Neural crest cell (in vitro differentiated cells): ENCODE data around the gene CCKAR. TPM values are rescaled to one million over a fixed set of nuclear protein-coding genes. Genes with fewer than 3 reads are reported as not detected.

Experiments used
- DNase-seq: peaks from one replicate; pipeline ENCODE4 v3.0.0; 2021; ENCODE audit warnings: low read depth, mixed read lengths, low spot score
- H3K27ac Mint-ChIP-seq: one replicate; pipeline ENCODE4 v1.8.0; 2021; ENCODE audit warnings: mild to moderate bottlenecking, mixed read lengths; ENCODE audit not compliant: unreplicated experiment
- H3K27me3 Mint-ChIP-seq: 2 replicates; pipeline ENCODE4 v1.8.0; 2021; ENCODE audit warnings: low read depth, mild to moderate bottlenecking, mixed read lengths
- H3K36me3 Mint-ChIP-seq: 2 replicates; pipeline ENCODE4 v1.8.0; 2021; ENCODE audit warnings: low read depth, mild to moderate bottlenecking, mixed read lengths
- H3K4me1 Mint-ChIP-seq: 2 replicates; pipeline ENCODE4 v1.8.0; 2021; ENCODE audit warnings: mixed read lengths
- H3K4me3 Mint-ChIP-seq: one replicate; pipeline ENCODE4 v1.8.0; 2021; ENCODE audit warnings: mild to moderate bottlenecking, mixed read lengths
- H3K9me3 Mint-ChIP-seq: 2 replicates; pipeline ENCODE4 v1.8.0; 2021; ENCODE audit warnings: mixed read lengths
- CTCF ChIP-seq: fragments of 200-600 bp; sonication (generic); conservative IDR thresholded peaks from 2 replicates; pipeline ENCODE4 v1.5.0; 2021; ENCODE audit warnings: antibody characterized with exemption, mild to moderate bottlenecking
- total RNA-seq: library from RNA; stranded (reverse); gene quantifications from 2 replicates; pipeline ENCODE4 v1.2.1, GENCODE V29; 2021

The CCKAR gene
- total RNA-seq, 1 donor from 2014 or later: not detected

- Mint-ChIP-seq H3K4me3 (no peak overlapping the region), H3K27ac (no peak overlapping the region), H3K9me3 (peaks cover 9% of the 10 kb centered on the region), H3K27me3 (no peaks in the 10 kb centered on the region), H3K36me3 (peaks cover 12% of the 10 kb centered on the region), H3K4me1 (no peaks in the 10 kb centered on the region)
- no peak for DNase-seq
- TF ChIP-seq CTCF: no peak
Observed at GRCh38 chr4:26450418-26450817, 39.9 kb downstream of the CCKAR start.

- no peak for DNase-seq
- TF ChIP-seq CTCF: no peak
- Mint-ChIP-seq H3K36me3 (peaks cover 32% of the 10 kb centered on the region), H3K27ac (no peak overlapping the region), H3K4me3 (no peak overlapping the region), H3K4me1 (no peaks in the 10 kb centered on the region), H3K9me3 (peaks cover 22% of the 10 kb centered on the region), H3K27me3 (no peaks in the 10 kb centered on the region)
Observed at GRCh38 chr4:26447378-26447777, 42.9 kb downstream of the CCKAR start.

DNA sequence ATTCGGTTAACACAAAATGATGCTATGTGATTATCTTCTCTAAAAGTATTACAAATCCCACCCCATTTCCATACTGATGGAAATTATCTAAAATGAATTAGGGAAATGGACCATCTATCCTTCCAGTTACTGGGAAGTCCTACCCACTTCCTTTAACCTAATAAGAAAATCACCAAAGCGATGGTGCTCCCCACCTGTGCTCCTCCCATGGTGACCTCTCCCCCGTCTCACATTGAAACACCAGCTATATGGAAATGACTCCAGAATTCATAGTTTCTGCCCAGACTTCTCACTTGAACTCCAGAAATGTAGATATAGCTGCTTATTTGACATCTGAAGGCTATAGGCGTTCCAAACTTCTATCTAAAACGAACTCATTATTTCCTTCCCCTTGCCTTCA is 48.5 kb downstream of the CCKAR start:
- Mint-ChIP-seq H3K4me3 (no peak overlapping the region), H3K36me3 (peaks cover 47% of the 10 kb centered on the region), H3K4me1 (no peaks in the 10 kb centered on the region), H3K27me3 (no peaks in the 10 kb centered on the region), H3K27ac (no peak overlapping the region), H3K9me3 (peaks cover 13% of the 10 kb centered on the region)
- no peak for DNase-seq
- no peak for TF ChIP-seq CTCF

DNA sequence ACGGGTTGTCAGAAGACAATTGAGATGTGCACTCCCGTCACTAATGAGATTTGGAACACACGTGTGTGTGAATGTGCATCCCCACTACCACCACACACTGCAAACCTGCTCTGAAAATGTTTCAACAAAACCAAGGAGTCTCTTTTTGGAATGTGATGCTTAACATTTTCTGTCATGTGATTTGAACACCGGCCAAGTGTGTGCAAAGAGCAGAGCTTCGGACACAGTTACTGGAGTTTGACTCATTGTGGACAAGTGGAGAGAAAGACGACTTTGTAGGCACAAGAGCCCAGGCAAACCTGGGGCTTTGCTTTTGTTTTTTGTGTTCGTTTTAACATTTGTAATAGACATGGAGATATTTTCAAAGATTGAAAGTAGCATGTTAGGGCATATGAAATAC is 49.2 kb downstream of the CCKAR start:
- peaks cover 49% of the 10 kb centered on the region for H3K36me3 Mint-ChIP-seq
- H3K9me3 Mint-ChIP-seq: peaks cover 13% of the 10 kb centered on the region
- no peaks in the 10 kb centered on the region for H3K27me3 Mint-ChIP-seq
- H3K4me3 Mint-ChIP-seq: no peak overlapping the region
- no peak for TF ChIP-seq CTCF
- no peaks in the 10 kb centered on the region for H3K4me1 Mint-ChIP-seq
- DNase-seq: no peak
- H3K27ac Mint-ChIP-seq: no peak overlapping the region

GRCh38 chr4:26434030-26434639 is 56.1 kb downstream of the CCKAR start:
- Mint-ChIP-seq H3K4me1 (peaks cover 5% of the 10 kb centered on the region), H3K36me3 (peaks cover 11% of the 10 kb centered on the region), H3K9me3 (no peaks in the 10 kb centered on the region), H3K27ac (no peak overlapping the region), H3K27me3 (no peaks in the 10 kb centered on the region), H3K4me3 (no peak overlapping the region)
- no peak for TF ChIP-seq CTCF
- DNase-seq: no peak

DNA sequence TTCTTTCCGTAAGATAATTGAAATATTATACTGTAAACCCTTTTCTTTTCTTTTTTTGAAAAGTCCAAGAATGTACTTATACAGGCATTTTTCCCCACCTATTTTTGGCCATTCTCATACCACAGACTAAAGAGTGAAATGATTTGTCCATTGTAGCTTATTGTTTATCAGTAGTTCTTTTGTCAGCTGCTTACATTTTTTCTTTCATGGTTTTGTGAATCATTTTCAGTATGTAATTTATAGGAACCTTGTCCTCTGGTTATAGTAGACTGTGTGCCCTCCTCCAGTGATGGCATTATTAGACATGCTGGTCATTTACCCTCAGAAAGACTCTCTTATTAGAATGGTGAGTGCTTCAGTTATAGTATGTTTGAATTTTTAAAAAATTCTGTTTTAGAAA is 56.7 kb downstream of the CCKAR start:
- Mint-ChIP-seq H3K27ac (no peak overlapping the region), H3K36me3 (peaks cover 11% of the 10 kb centered on the region), H3K4me3 (no peak overlapping the region), H3K27me3 (no peaks in the 10 kb centered on the region), H3K4me1 (peaks cover 5% of the 10 kb centered on the region), H3K9me3 (no peaks in the 10 kb centered on the region)
- no peak for TF ChIP-seq CTCF
- no peak for DNase-seq
